ENCODE data around the gene TRPV4. TPM values are rescaled to one million over a fixed set of nuclear protein-coding genes. Genes with fewer than 3 reads are reported as not detected.

Gene TRPV4
- polyA plus RNA-seq, 1 of the 3 experiments (the other 2 are of a cell fraction): 5.2 TPM

GRCh38 chr12:109817627-109818231 is 15.5 kb downstream of the TRPV4 start:
- no peaks in the 10 kb centered on the region for H3K79me2 ChIP-seq (ENCODE audit: insufficient read depth)
- DNase-seq: no peak
- no peaks in the 10 kb centered on the region for H3K9me3 ChIP-seq
- CTCF ChIA-PET: interaction anchor here (4.5 kb wide), 1 partner anchor 12 kb away, joined by 23 read pairs; no protein-coding TSS in a partner anchor
- TF ChIP-seq FOXJ3 (CRISPR knock-in tag; IDR thresholded peaks at IDR 0.05) (no peak), GATA2 (CRISPR knock-in tag; IDR thresholded peaks at IDR 0.05) (no peak), POLR2AphosphoS5 (IDR thresholded peaks at IDR 0.05; ENCODE audit: low read depth, low read length) (no peak), GABPA (IDR thresholded peaks at IDR 0.05; ENCODE audit: low read depth) (no peak), NRF1 (IDR thresholded peaks at IDR 0.05; ENCODE audit: low read depth, low read length) (no peak), JUND (IDR thresholded peaks at IDR 0.05) (no peak), RFX5 (IDR thresholded peaks at IDR 0.05; ENCODE audit: low read length) (no peak), SMC3 (IDR thresholded peaks at IDR 0.05; ENCODE audit: low read depth, low read length) (no peak), EP300 (IDR thresholded peaks at IDR 0.05; ENCODE audit: borderline replicate concordance in 1 of 2, low read depth in 1 of 2, low read length in 1 of 2) (no peak), MXI1 (IDR thresholded peaks at IDR 0.05; ENCODE audit: low read depth, low read length) (no peak), NFIC (IDR thresholded peaks at IDR 0.05; ENCODE audit: borderline replicate concordance) (no peak), TAF1 (IDR thresholded peaks at IDR 0.05; ENCODE audit: borderline replicate concordance, low read depth, low read length) (no peak)
- TF ChIP-seq, protein P1, sequence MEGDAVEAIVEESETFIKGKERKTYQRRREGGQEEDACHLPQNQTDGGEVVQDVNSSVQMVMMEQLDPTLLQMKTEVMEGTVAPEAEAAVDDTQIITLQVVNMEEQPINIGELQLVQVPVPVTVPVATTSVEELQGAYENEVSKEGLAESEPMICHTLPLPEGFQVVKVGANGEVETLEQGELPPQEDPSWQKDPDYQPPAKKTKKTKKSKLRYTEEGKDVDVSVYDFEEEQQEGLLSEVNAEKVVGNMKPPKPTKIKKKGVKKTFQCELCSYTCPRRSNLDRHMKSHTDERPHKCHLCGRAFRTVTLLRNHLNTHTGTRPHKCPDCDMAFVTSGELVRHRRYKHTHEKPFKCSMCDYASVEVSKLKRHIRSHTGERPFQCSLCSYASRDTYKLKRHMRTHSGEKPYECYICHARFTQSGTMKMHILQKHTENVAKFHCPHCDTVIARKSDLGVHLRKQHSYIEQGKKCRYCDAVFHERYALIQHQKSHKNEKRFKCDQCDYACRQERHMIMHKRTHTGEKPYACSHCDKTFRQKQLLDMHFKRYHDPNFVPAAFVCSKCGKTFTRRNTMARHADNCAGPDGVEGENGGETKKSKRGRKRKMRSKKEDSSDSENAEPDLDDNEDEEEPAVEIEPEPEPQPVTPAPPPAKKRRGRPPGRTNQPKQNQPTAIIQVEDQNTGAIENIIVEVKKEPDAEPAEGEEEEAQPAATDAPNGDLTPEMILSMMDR (IDR thresholded peaks at IDR 0.05): no peak
- H3K4me1 ChIP-seq (ENCODE audit: control insufficient read depth in 1 of 2, insufficient read depth in 2 of 2, low read depth in 1 of 2, low read length in 1 of 2): no peaks in the 10 kb centered on the region; a peak in 1 of 4 replicates
- H2AFZ ChIP-seq (ENCODE audit: low read depth): no peak overlapping the region
- POLR2A ChIA-PET: no interaction called here
- no peak overlapping the region for H3K4me2 ChIP-seq
- no peak overlapping the region for H3K27ac ChIP-seq (ENCODE audit: low read depth in 2 of 2, low read length in 1 of 2)
- peaks cover 0 to 8% of the 10 kb centered on the region in 2 experiments for H3K36me3 ChIP-seq (replicated peaks in 1 of 2; ENCODE audit: control insufficient read depth in 1 of 2, insufficient read depth in 2 of 2, low read length in 1 of 2)
- H3K4me3 ChIP-seq (ENCODE audit: low read depth in 2 of 2, low read length in 1 of 2): no peak overlapping the region
- 85% methylated on average over 8 of the region's 8 CpGs for WGBS (ENCODE audit: low lambda C conversion rate)
- no peaks in the 10 kb centered on the region for H3K27me3 ChIP-seq (ENCODE audit: insufficient read depth)
- no peak overlapping the region for H3K9ac ChIP-seq
- no peaks in the 10 kb centered on the region for H3F3A ChIP-seq (replicated peaks; ENCODE audit: insufficient read depth)
- H3K9me2 ChIP-seq: no peaks in the 10 kb centered on the region
- no peaks in the 10 kb centered on the region for H4K20me1 ChIP-seq (ENCODE audit: insufficient read depth)

DNA sequence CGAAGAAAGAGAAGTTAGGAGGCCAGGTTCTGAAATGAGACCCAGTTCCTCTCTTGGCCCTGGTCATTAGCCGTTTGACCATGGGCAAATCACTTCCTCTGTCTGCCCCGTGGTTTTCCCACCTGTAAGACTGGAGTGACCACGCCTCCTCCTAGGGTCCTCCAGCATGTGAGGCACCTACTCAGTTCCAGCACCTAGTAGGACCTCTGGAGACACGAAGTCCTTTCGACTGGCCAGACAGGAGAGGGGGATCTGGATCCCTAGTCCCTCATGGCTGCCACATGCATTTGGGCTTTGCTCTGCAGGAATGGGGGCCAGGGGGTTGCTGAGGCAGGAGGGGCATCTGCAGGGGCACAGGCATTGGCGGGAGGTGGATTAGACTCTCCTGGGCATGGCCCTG is 16.3 kb downstream of the TRPV4 start:
- DNase-seq: no peak
- CTCF ChIA-PET: interaction anchor here (0.8 to 4.5 kb wide), 5 partner anchors 11 to 29 kb away, joined by 3 to 23 read pairs (median 4); no protein-coding TSS in a partner anchor

More for the DNA sequence above, 16.3 kb downstream of the TRPV4 start:
- Histone ChIP-seq H3K27ac (ENCODE audit: low read depth in 2 of 2, low read length in 1 of 2) (no peak overlapping the region), H3K9me2 (no peaks in the 10 kb centered on the region), H3K4me1 (ENCODE audit: control insufficient read depth in 1 of 2, insufficient read depth in 2 of 2, low read depth in 1 of 2, low read length in 1 of 2) (no peaks in the 10 kb centered on the region), H3F3A (replicated peaks; ENCODE audit: insufficient read depth) (no peaks in the 10 kb centered on the region), H3K4me2 (no peak overlapping the region), H3K9ac (no peak overlapping the region), H2AFZ (ENCODE audit: low read depth) (no peak overlapping the region), H3K27me3 (ENCODE audit: insufficient read depth) (no peaks in the 10 kb centered on the region), H3K9me3 (no peaks in the 10 kb centered on the region), H3K4me3 (ENCODE audit: low read depth in 2 of 2, low read length in 1 of 2) (no peak overlapping the region), H3K36me3 (replicated peaks in 1 of 2; ENCODE audit: control insufficient read depth in 1 of 2, insufficient read depth in 2 of 2, low read length in 1 of 2) (peaks cover 0 to 8% of the 10 kb centered on the region in 2 experiments), H3K79me2 (ENCODE audit: insufficient read depth) (no peaks in the 10 kb centered on the region), H4K20me1 (ENCODE audit: insufficient read depth) (no peaks in the 10 kb centered on the region)
- POLR2A ChIA-PET: no interaction called here
- 76% methylated on average over 6 of the region's 7 CpGs for WGBS (ENCODE audit: low lambda C conversion rate)
- TF ChIP-seq, protein P2, sequence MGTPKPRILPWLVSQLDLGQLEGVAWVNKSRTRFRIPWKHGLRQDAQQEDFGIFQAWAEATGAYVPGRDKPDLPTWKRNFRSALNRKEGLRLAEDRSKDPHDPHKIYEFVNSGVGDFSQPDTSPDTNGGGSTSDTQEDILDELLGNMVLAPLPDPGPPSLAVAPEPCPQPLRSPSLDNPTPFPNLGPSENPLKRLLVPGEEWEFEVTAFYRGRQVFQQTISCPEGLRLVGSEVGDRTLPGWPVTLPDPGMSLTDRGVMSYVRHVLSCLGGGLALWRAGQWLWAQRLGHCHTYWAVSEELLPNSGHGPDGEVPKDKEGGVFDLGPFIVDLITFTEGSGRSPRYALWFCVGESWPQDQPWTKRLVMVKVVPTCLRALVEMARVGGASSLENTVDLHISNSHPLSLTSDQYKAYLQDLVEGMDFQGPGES (IDR thresholded peaks at IDR 0.05; ENCODE audit: low read depth, low read length): no peak
- no peak for TF ChIP-seq TEAD4 (IDR thresholded peaks at IDR 0.05; ENCODE audit: borderline replicate concordance, insufficient read depth)
- TF ChIP-seq POLR2AphosphoS5 (IDR thresholded peaks at IDR 0.05; ENCODE audit: low read depth, low read length): no peak
- no peak for TF ChIP-seq TCF12 (IDR thresholded peaks at IDR 0.05)
